ENCODE results near the gene ZNF75A. TPM values are rescaled to one million over a fixed set of nuclear protein-coding genes. Genes with fewer than 3 reads are reported as not detected.
A peak's percentile ranks its signal among the peaks of the same experiment; 100 is the strongest.

The ZNF75A gene
- total and polyA plus RNA-seq, 9 of the 15 experiments (the other 6 are each of a cell fraction or from before 2014, with no cell fraction given), result 7.2 to 24.5 (median 17.1) TPM

- peak; percentile 100 for TF ChIP-seq MGA (IDR thresholded peaks at IDR 0.05)
- TF ChIP-seq MAFK (IDR thresholded peaks at IDR 0.05; ENCODE audit: low read length), result no peak
- TF ChIP-seq MAZ (CRISPR knock-in tag; conservative IDR thresholded peaks at IDR 0.05 in 1 of 2, IDR thresholded peaks at IDR 0.05 in 1 of 2), result peak; percentile 75 to 77
- no peak for TF ChIP-seq IRF9 (tag; IDR thresholded peaks at IDR 0.05)
- TF ChIP-seq DMBX1 (CRISPR knock-in tag; IDR thresholded peaks at IDR 0.05; ENCODE audit: borderline replicate concordance), result peak; percentile 72; the same call in 1 of the 2 replicates
- TF ChIP-seq UBTF (IDR thresholded peaks at IDR 0.05; ENCODE audit: borderline replicate concordance in 1 of 2, low read depth in 2 of 2, low read length in 2 of 2), result peak in 1 of 2 experiments; percentile 56; a peak in 2 of 4 replicates
- TF ChIP-seq TOE1 (IDR thresholded peaks at IDR 0.05; ENCODE audit: borderline replicate concordance), result 0 out of 2 replicates have a peak, but pooled peaks have one; percentile 7
- no peak for TF ChIP-seq TOE1 (CRISPR knock-in tag; IDR thresholded peaks at IDR 0.05; ENCODE audit: borderline replicate concordance, low read depth)
- TF ChIP-seq SRSF7 (optimal IDR thresholded peaks at IDR 0.05; ENCODE audit: low read depth, low read length), result no peak
- TF ChIP-seq MBD2 (IDR thresholded peaks at IDR 0.05; ENCODE audit: borderline replicate concordance, low read depth), result peak; percentile 91
- TF ChIP-seq GATAD2A (IDR thresholded peaks at IDR 0.05), result peak; percentile 91
Observed at GRCh38 chr16:3264137-3265036, 40.9 kb upstream of the ZNF75A start (continued).
